Kidney (tissue), 14 donors: ENCODE measurements around the gene AFG3L2. TPM values are rescaled to one million over a fixed set of nuclear protein-coding genes. Genes with fewer than 3 reads are reported as not detected.

Experiments
- DNase-seq, 5 donors: peaks; one replicate each; pipeline ENCODE4 v3.0.0-alpha.2; 2013 to 2020
- FAIRE-seq: peaks from 2 replicates; lab custom pipeline; 2012; peaks lifted over from hg19 to GRCh38; lab: Jason Lieb, UNC
- H3K27ac ChIP-seq, 2 donors: one replicate each; pipeline ENCODE4 v1.7.0; 2013; ENCODE audit warnings: low read depth in 2 of 2, low read length in 2 of 2, inconsistent platforms in 1 of 2
- H3K27me3 ChIP-seq: one replicate; pipeline ENCODE4 v1.7.1; 2013; ENCODE audit warnings: low read length, inconsistent platforms; ENCODE audit not compliant: control insufficient read depth, insufficient read depth
- H3K36me3 ChIP-seq, 3 donors: one replicate each; pipeline versions ENCODE4 v1.7.0 to v1.7.1; 2013; ENCODE audit warnings: low read length in 3 of 3, control low read depth in 1 of 3, inconsistent platforms in 1 of 3; ENCODE audit not compliant: insufficient read depth in 3 of 3, control insufficient read depth in 2 of 3
- H3K4me1 ChIP-seq, 3 donors: one replicate each; pipeline versions ENCODE4 v1.7.0 to v1.7.1; 2013; ENCODE audit warnings: low read length in 3 of 3, inconsistent platforms in 1 of 3, low read depth in 1 of 3; ENCODE audit not compliant: control insufficient read depth in 2 of 3, insufficient read depth in 2 of 3
- H3K4me3 ChIP-seq, 3 donors: one replicate each; pipeline versions ENCODE4 v1.7.0 to v1.8.1; 2013; ENCODE audit warnings: low read length in 3 of 3, control low read depth in 1 of 3, inconsistent platforms in 1 of 3
- H3K9ac ChIP-seq, 3 donors: one replicate each; pipeline versions ENCODE4 v1.7.0 to v1.7.1; 2013; ENCODE audit warnings: low read length in 3 of 3, control low read depth in 1 of 3, inconsistent platforms in 1 of 3
- H3K9me3 ChIP-seq, 3 donors: one replicate each; pipeline versions ENCODE4 v1.7.0 to v1.7.1; 2013; ENCODE audit warnings: low read length in 3 of 3, control low read depth in 1 of 3, inconsistent platforms in 1 of 3; ENCODE audit not compliant: control insufficient read depth in 2 of 3, insufficient read depth in 1 of 3
- intact Hi-C: fragments of 100-400 bp; cut with DNase I; formaldehyde crosslinking; loops from one replicate; pipeline ENCODE4 v1.11.1; 2022
- polyA plus RNA-seq: library from polyadenylated mRNA; stranded (reverse); fragments of 350-450 nt; fragmentation: Illumina TruSeq; extraction: RNeasy Lipid Tissue Mini Kit (QIAGEN cat#74804); gene quantifications from one replicate; pipeline ENCODE4 v1.2.3, GENCODE V29; 2014; ENCODE audit warnings: low read depth, low replicate concordance; ENCODE audit not compliant: insufficient read depth
- total RNA-seq: library from RNA; stranded (reverse); fragmentation: NEBNext Ultra II Directional; extraction: Animal tissue kit (Norgen Biotek cat#: 25700); gene quantifications from one replicate; pipeline ENCODE4 v1.2.1, GENCODE V29; 2021
- TF ChIP-seq, protein P1 (sequence below): IDR thresholded peaks from 3 replicates; pipeline ENCODE4 v1.5.1; 2012; ENCODE audit warnings: mild to moderate bottlenecking, moderate library complexity, borderline replicate concordance; ENCODE audit not compliant: insufficient read depth; ENCODE audit errors: extremely low read depth
- donor health status: control.
- donor health status: control.
- donor health status: control.
- donor health status: control.
- donor health status: control.
- donor health status: DM: yes; HTN: yes; CAD: no.
- donor health status: Normal renal cell carcinoma (clear cell type).

AFG3L2 gene
- total and polyA plus RNA-seq, 2 donors from 2014 or later = 55.9 to 62.7 TPM

DNA sequence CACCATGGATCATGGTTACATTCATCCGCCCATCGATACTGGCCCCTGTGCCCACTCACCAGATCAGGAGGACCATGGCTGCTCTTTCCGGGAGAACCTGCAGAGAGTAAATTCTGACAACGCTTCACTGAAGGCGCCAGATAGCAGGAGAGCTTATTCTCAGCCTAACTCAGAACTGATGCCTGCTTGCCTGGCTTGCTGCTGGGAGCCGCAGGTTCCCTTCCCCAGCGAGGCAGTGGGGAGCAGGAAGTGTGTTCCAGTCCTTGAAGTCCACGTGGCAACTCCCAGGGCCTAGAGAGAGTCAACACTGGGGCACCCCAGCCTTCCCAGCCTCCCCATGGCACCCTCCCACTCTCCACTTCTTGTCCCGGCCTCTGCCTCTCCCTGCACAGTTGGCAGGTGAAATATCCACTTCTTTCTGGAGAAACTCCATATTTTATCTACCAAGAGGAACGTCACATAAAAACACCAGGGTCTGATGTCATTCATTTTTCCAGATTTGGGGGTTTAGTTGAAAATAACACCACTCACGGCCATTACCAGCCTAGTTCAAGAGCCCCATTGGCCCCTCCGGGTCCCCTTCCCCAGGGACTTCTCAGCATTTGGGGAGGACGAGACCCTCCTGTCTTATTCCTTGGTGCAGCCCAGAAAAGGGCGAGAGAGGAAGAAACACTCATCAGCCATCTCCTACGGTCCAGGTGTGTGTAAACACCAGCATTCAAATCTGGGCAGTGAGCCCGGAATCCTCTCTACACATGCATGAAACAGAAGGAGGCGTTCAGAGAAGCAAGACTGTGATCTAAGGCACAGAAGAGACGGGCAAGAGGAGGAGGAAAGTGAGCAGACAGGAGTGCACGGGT is 72.4 kb downstream of the AFG3L2 start:
- Histone ChIP-seq H3K36me3 (no peaks in the 10 kb centered on the region), H3K4me1 (peaks cover 0 to 5% (median 0%) of the 10 kb centered on the region in 3 donors), H3K27me3 (no peaks in the 10 kb centered on the region), H3K9me3 (no peaks in the 10 kb centered on the region), H3K9ac (no peak overlapping the region), H3K27ac (no peak overlapping the region), H3K4me3 (no peak overlapping the region)
- TF ChIP-seq, protein P1, sequence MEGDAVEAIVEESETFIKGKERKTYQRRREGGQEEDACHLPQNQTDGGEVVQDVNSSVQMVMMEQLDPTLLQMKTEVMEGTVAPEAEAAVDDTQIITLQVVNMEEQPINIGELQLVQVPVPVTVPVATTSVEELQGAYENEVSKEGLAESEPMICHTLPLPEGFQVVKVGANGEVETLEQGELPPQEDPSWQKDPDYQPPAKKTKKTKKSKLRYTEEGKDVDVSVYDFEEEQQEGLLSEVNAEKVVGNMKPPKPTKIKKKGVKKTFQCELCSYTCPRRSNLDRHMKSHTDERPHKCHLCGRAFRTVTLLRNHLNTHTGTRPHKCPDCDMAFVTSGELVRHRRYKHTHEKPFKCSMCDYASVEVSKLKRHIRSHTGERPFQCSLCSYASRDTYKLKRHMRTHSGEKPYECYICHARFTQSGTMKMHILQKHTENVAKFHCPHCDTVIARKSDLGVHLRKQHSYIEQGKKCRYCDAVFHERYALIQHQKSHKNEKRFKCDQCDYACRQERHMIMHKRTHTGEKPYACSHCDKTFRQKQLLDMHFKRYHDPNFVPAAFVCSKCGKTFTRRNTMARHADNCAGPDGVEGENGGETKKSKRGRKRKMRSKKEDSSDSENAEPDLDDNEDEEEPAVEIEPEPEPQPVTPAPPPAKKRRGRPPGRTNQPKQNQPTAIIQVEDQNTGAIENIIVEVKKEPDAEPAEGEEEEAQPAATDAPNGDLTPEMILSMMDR = no peak
- intact Hi-C loops = no loop called here
- FAIRE-seq (no peak), DNase-seq (peak in 2 of 5 donors; percentile 19 to 37)

DNA sequence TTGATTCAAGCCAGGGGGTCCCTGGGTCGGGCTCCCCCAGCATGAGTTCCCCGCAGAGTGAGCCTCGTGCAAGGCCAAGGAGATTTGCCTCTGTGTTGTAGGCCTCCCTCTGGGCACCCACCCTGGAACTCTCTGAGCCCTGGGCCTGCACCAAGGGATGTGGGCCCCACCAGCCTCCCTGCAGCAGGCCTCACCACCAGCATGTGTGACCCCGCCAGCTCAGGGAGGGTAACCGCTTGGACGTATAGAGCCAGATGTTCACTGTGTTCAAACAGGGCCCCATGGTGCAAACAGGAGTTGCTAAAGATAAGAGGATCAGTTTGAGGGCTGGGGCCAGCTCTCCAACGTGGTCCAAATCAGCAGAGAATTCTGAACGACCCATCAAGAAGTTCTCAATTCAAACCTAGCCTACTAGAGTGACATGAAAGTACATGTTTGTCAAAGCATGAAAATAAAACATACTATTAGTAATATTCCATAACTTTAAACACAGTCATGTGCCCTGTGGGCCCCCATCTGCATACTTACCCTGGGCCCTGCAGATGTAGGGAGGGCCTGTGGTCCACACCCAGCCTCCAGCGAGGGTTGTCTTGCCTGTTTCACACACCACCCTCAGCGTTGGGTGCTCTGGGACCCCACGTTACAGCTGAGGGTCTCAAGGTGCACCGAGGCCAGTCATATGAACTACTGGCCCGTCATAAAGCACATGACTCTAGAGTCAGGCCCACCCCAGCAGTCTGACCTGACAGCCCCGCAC is 74.5 kb downstream of the AFG3L2 start:
- peaks cover 0 to 5% (median 0%) of the 10 kb centered on the region in 3 donors for H3K4me1 ChIP-seq
- H3K27ac ChIP-seq = no peak overlapping the region
- H3K9me3 ChIP-seq = peaks cover 0 to 5% (median 0%) of the 10 kb centered on the region in 3 donors
- DNase-seq = peak in 1 of 5 donors; percentile 31
- intact Hi-C loops = no loop called here
- H3K9ac ChIP-seq = no peak overlapping the region
- no peaks in the 10 kb centered on the region for H3K27me3 ChIP-seq
- TF ChIP-seq, protein P1 = no peak
- H3K36me3 ChIP-seq = no peaks in the 10 kb centered on the region
- no peak overlapping the region for H3K4me3 ChIP-seq
- FAIRE-seq = no peak

DNA sequence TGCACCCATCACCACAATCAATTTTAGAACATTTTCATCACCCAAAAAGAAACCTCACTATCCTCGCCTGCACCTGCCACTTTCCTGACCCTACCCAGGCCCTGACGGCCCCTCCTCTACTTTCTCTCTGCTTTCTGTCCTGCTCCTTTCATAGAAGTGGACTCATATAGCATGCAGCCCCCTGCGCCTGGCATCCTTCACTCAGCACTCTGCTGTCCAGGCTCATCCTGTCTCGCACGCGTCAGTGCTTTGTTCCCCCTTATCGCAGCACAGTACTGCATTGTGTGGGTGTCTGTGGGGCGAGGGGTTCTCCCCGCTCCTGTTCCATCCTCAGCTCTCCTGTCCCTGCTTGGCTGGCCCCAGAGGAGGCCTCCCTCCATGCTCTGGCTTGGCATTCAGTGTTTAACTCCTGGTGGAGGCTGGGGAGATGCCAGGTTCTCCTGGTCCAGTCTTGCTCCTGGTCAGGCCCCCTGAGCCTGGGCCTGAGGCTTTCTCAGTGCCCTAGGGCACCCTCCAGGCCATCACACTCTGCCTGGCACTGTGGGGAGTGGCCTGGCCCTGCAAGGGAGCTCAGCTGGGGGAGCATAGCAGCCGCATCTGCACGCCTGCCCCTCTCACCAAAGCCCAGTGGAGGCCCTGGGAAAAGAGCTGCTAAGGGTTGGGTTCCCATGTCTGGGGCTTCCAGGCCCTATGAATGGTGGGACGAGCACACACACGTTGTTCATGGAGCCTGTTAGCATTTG is 75.6 kb downstream of the AFG3L2 start:
- no peaks in the 10 kb centered on the region for H3K36me3 ChIP-seq
- no peaks in the 10 kb centered on the region for H3K27me3 ChIP-seq
- H3K27ac ChIP-seq = no peak overlapping the region
- peaks cover 0 to 5% (median 0%) of the 10 kb centered on the region in 3 donors for H3K9me3 ChIP-seq
- no peak overlapping the region for H3K9ac ChIP-seq
- no peaks in the 10 kb centered on the region for H3K4me1 ChIP-seq
- FAIRE-seq = no peak
- DNase-seq = peak in 1 of 5 donors; percentile 28
- TF ChIP-seq, protein P1 = no peak
- intact Hi-C loops = no loop called here
- H3K4me3 ChIP-seq = no peak overlapping the region
